HG02798 (cell line): Measurements from ENCODE around the gene LPA.
"Not testable (repeated sequence)": the region's sequence is repeated elsewhere in the genome, so short reads cannot be mapped to it uniquely, and the experiment has no call there.

ENCODE experiments used
- ATAC-seq: cut with Tn5 transposase; IDR thresholded peaks from one replicate; pipeline ENCODE4 v1.9.1; 2021; ENCODE audit warnings: mild to moderate bottlenecking; ENCODE audit not compliant: unreplicated experiment, poor library complexity

Gene LPA, protein sequence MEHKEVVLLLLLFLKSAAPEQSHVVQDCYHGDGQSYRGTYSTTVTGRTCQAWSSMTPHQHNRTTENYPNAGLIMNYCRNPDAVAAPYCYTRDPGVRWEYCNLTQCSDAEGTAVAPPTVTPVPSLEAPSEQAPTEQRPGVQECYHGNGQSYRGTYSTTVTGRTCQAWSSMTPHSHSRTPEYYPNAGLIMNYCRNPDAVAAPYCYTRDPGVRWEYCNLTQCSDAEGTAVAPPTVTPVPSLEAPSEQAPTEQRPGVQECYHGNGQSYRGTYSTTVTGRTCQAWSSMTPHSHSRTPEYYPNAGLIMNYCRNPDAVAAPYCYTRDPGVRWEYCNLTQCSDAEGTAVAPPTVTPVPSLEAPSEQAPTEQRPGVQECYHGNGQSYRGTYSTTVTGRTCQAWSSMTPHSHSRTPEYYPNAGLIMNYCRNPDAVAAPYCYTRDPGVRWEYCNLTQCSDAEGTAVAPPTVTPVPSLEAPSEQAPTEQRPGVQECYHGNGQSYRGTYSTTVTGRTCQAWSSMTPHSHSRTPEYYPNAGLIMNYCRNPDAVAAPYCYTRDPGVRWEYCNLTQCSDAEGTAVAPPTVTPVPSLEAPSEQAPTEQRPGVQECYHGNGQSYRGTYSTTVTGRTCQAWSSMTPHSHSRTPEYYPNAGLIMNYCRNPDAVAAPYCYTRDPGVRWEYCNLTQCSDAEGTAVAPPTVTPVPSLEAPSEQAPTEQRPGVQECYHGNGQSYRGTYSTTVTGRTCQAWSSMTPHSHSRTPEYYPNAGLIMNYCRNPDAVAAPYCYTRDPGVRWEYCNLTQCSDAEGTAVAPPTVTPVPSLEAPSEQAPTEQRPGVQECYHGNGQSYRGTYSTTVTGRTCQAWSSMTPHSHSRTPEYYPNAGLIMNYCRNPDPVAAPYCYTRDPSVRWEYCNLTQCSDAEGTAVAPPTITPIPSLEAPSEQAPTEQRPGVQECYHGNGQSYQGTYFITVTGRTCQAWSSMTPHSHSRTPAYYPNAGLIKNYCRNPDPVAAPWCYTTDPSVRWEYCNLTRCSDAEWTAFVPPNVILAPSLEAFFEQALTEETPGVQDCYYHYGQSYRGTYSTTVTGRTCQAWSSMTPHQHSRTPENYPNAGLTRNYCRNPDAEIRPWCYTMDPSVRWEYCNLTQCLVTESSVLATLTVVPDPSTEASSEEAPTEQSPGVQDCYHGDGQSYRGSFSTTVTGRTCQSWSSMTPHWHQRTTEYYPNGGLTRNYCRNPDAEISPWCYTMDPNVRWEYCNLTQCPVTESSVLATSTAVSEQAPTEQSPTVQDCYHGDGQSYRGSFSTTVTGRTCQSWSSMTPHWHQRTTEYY (N-terminal part only)

DNA sequence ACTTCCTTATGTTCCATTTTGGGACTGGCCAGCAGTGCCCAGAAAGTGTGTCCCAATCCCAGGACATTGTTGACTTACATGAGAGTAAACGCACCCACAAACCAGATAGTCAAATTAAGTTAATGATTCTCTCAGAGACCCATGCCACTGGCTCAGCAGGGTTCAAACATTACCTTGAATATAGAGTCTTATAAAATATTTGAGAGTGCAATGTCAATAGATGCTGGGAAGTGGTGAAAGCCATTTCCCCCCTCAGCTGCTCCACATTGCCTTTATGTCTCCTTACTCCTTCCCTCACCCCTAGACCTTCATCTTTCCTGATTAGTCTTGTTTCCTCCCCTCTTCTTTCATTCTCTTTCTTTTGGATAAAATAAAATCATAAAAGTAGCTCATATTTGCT is at the start of gene LPA:
TSS of gene LPA (minus strand) at position 78 of the 400 bp plus-strand sequence. CDS start at position 17, 61 bp downstream.
- not testable (repeated sequence) for ATAC-seq

DNA sequence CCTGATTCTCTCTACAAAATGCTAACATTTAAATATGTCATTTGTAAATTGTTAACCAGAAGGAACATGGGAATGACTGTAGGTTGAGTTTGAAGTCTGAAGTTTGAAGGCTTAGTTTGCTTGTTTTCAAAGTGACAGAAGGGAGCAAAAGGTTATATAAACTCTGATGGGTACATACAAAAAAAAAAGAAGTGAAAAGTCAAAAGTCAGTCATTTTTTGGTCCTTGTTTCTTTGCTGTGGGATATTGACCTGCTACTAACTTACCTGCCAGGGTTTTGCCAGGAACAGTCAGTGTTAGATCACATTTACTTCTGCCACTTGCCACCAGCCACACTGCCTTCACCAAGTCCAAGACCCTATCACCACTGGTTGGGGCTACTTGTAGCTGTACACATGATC is 44.9 kb upstream of the LPA start:
- not testable (repeated sequence) for ATAC-seq

DNA sequence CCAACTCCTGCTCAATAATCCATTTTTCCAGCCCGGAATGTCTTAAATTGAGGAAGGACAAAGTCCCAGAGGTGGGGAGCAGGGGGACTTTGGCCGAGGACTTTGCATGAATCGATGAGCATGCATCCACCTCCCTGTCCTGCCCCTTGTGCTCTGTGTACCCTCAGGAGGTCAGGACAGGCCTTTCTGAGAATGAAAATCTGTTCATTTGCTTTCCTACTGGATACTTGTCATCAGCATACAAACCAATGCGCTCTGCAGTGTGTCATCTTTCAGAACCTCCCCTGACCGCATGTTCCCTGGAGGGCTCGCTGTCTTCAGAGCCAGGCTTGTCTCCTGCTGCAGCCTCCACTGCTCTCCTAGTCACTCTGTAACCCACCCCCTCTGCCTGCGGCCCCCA is 40.6 kb upstream of the LPA start:
- ATAC-seq: not testable (repeated sequence)

DNA sequence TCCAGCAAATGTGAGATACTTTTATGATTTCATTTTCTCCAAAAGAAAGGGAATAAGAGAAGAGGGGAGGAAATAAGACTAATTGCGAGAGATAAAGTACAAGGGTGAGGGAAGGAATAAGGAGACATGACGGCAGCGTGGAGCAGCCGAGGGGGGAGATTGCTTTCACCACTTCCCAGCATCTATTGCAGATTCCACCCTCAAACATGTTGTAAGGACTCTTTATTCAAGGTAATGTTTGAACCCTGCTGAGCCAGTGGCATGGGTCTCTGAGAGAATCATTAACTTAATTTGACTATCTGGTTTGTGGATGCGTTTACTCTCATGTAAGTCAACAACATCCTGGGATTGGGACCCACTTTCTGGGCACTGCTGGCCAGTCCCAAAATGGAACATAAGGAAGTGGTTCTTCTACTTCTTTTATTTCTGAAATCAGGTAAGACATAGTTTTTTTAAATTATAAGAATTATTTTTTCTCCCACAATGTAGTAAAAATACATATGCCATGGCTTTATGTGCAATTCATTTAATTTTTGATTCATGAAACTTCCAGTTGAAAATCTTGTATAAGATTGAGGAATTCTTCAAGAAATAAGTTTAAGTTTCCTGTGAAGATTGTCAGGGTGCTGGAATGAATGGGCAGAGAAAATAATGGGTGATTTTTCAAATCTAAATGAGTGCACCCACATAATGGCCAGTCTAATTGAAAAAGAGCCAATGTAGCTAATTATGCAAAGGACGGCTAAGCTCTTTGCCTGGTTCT is 38.0 kb upstream of the LPA start, which contains the start of gene PLG:
TSS of gene PLG (plus strand) at position 327 of the 763 bp plus-strand sequence. CDS start at position 388, 61 bp downstream.
- not testable (repeated sequence) for ATAC-seq

DNA sequence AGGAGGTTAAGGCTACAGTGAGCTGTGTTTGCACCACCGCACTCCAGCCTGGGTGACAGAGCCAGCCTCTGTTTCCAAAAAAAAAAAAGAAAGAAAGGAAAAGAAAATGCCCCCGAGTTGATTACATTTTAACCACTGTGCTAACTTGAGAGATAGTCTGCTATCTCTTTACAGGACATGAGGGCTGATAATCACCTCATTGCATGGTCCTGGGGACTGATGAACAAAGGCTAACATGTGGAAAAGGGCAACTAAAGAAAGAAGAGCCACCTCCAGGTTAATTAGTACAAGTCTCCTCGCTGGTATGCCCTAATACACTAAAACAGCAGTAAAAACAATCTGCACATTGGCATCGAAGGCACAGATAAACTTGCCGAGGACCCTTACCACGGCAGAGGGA is 33.8 kb upstream of the LPA start:
- no peak for ATAC-seq

DNA sequence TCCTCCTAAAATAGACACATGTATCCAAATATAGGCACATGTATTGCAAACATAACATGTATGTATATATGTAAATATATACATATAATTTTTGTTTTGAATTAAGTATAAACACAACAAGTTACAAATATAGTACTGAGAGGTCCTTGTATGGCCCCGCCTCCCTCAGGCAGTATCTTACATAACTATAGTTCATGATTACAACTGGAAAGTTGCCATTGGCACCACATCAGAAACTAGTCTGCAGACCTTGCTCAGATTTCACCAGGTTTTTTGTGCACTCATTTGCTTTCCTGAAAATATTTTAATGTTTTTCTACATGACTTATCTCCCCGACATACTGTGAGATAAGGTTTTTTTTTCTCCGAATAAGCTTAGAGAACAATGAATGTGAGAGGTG is 32.8 kb upstream of the LPA start:
- ATAC-seq: not testable (repeated sequence)

DNA sequence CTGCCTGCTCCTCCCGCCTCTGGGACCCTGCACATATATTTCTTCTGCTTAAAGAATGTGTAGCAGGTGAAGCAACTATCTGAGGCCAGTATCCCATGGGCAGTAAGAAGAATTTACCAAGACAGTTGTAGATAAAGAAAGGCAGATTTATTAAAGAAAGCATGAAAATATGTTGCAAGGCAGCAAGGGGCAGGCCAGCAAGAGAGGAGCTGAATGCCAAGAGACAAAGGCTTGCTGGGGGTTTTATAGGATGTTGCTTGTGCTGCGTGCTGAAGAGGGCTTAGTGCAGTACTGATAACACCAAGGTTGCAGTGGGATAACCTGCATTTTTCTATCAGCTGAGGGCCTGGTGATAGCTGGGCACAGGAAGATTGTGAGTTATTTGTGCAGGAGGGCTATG is 31.5 kb upstream of the LPA start:
- ATAC-seq: not testable (repeated sequence)

DNA sequence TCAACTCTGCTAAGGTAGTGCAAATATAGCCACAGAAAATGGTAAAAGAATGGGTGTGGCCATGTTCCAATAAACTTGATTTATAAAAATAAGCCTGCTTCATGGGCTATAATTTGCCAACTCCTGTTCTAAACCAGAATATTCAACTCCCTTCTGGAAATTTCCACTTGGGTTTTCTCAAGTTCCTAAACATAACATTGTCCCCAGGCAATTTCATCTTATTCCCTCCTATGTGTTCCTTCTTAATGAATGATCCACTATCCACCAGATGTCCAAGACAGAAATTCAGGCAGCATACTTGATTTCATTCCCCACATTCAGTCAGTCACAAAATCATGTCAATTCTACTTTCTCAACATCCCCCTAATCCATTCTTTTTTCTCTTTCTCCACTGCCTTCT is 30.9 kb upstream of the LPA start:
- not testable (repeated sequence) for ATAC-seq

DNA sequence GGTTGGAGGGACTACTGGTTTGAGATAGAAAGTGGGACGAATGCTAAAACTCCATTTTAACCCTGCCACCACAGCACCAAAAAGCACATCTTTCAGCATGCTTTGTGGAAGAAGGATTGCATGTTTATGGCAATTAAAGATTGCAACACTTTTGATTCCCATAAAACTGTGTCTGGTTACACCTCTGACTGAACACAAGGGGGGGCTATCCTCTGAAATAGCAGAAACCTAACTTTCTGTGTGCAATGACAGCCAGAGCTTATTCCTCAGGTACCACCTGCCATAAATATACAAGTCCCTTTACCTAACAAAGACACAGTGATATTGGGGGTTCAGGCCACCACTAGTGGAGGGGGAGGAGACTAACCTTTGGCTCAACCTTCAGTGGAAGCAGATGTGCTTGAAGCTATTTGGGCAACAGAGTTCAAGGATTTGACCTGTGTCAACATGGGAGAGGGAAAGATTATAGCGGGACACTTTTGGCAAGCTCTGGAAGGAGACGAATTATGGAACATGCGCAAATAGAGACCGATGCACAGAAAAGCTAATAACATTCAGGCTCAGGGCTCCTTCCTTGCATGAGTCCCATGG is 28.4 kb upstream of the LPA start:
- no peak for ATAC-seq

DNA sequence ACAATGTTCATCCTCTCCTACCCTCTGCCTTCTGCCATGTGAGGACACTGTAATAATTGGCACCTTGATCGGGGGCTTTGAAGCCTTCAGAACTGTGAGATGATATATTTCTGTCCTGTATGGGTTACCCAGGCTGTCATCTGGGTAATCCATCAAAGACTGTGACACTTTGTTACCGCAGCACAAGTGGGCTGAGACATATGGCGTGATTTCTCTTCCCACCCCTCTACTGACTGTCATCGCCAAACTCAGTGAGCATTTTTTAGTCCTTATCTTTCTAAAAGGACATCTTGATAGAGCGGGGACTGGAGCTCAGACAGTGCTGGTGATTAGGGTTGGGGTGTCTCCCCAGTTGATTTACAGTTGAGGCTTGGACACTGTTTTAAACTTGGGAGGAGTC is 27.5 kb upstream of the LPA start:
- no peak for ATAC-seq

DNA sequence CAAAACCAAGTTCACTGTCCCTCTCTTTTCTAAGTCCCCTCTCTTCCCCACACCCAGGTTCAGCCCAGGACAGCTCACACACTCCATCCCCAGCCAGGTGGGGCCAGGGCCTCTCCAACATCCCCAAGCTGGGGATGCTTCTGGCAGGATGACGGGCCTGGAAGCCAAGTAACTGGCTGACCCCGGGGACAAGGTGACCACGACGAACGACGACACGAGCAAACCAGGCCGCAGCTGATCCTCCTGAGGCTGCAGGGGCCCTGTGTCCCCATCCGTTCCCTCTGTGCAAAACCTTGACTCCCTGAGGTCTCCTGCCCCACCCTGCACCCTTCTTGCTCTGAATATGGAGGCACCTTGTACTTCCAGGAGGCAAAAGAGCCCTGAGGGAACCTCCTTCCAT is 26.4 kb upstream of the LPA start:
- no peak for ATAC-seq

DNA sequence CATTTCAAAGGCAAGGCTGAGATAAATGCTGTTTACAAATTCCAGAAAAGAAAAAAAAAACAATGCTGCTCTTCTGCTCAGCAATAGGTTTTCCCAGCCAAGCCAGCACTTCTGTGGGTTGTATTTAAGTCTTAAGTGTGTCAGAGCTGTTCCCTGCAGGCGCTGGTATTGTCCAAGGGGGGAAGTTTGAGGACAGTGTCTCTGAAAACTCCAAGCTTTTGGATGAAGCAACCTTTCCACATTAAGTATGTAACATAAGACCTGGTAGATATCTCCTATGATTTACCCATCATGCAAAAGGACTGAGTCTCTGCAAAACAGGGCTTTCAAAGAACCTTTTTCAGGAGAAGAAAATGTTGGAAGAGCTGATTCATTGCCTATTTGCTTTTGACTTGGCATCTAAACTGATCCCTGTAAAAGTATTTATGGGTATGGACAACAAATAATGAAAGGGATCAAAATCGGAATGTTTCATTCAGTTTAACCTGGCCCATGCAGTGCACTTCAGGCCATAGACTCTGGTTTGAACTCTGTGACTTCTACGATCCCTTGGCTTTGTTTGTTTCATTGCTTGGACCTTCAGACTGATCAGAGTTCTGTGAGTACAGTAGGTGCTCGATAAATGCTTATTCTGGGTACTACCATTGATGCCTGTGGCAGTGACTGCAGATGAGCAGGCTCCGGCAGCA is 21.8 kb upstream of the LPA start:
- ATAC-seq: no peak

DNA sequence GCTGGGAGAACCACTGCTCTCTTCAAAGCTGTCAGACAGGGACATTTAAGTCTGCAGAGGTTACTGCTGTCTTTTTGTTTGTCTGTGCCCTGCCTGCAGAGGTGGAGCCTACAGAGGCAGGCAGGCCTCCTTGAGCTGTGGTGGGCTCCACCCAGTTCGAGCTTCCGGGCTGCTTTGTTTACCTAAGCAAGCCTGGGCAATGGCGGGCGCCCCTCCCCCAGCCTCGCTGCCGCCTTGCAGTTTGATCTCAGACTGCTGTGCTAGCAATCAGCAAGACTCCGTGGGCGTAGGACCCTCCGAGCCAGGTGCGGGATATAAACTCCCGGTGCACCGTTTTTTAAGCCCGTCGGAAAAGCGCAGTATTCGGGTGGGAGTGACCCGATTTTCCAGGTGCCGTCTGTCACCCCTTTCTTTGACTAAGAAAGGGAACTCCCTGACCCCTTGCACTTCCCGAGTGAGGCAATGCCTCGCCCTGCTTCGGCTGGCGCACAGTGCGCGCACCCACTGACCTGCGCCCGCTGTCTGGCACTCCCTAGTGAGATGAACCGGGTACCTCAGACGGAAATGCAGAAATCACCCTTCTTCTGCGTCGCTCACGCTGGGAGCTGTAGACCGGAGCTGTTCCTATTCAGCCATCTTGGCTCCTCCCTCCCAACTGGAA is 21.2 kb upstream of the LPA start:
- ATAC-seq: not testable (repeated sequence)

DNA sequence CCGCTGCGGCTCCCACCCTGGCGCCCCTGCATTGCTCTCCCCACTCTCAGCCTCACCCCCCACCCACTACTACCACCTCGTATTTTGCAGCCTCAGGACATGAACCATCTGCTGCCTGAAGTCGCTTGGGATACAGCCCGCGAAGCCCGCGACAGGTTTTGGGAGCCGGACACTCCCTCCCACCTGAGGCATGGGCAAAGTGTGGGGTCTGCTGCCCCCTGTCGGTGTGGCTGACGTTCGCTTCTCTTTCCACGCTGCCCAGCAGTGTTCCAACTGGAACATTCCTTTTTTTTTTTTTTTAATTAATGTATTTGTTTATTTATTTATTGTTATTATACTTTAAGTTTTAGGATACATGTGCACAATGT is 15.3 kb upstream of the LPA start:
- ATAC-seq: no peak

DNA sequence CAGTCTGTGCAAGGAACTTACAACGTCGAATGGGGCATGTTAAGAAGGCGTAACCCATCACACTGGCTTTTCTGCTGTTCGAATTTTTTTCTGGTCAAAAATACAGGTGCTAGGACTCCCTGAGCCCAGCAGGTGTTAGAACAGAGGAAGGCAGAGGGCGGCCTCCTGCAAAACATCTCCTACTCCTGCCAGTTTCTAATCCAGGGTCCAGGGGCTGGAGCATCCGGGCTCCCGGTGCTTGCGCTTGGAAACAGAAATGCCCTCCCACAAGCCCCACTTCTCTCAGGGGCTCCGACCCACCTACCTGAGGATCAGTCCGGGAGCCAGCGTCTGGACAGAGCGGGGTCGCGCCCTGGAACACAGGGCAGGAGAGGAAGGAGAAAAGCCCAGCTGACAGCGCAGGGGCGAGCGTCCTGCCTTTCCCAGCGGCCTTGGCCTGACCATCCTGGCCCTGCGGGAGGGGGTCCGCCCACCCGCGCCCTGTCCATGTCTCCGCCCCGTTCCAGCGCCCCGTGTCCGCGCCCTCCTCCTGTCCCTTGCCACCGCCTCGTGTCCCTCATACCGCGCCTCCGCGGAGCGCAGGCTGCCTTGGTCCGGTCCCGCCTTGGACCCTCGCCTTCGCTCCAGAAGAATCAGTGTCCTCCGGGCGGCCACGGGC is 14.8 kb upstream of the LPA start:
- ATAC-seq: no peak

DNA sequence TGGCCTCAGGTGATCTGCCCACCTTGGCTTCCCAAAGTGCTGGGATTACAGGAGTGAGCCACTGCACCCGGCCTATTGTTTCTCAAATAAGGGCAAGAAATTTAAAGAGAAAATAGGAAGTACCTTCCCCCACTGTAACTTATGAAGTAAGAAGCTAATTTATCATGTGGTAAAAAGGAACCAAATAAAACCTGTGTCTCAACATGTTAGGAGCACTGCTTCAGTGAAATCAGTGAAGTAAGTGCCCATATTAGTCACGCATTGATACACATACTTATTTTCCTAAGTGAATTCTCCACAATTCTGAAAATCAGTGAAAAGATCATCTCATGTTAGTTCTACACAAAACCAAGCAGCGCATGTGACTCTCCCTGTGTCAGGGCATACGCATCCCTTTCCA is 14.2 kb upstream of the LPA start:
- ATAC-seq: no peak

DNA sequence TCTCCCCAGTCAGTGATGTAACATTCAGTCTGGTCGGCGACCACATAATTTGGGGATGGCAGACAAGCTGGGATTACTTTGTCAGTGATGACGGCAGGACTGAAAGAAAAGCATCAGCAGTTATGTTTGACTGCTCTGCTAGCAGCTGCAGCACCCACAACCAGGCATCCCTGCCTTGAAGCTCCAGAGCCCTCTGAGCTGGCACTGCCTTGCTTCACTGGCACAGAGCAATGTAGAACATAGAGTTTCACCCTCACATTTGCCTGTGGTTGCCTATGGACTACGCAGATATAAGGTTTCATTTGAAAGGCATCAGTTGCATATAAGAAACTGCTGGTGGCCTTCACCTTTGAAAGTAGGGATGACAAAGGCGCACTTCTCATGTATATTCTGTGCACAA is 12.3 kb upstream of the LPA start:
- not testable (repeated sequence) for ATAC-seq

DNA sequence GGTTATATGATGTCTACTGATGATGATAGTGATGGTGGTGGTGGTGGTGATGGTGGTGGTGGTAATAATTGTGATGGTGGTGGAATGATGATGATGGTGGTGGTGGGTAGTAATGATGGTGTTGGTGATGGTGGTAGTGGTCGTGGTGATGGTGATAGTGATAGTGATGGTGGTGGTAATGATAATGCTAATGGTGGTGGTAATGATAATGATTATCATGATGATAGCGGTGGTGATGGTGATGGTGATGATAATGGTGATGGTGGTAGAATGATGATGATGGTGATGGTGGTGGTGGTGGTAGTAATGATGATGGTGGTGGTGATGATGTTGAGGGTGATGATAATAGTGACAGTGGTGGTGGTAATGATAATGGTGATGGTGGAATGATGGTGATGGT is 4.5 kb upstream of the LPA start:
- ATAC-seq: no peak
